Activated CD4-positive, alpha-beta memory T cell treated with anti-CD3 and anti-CD28 coated beads, Interleukin-2, amount 10 ng/mL, durations not matched to agents 7 days and 5 days (primary cell): ENCODE measurements around the gene KLHL28. TPM values are rescaled to one million over a fixed set of nuclear protein-coding genes. Genes with fewer than 3 reads are reported as not detected.

ENCODE experiments used
- CTCF ChIA-PET: fragments of 350-600 bp; sonication (Branson Sonifier 250); formaldehyde crosslinking; loops from one replicate; lab custom pipeline; 2021; ENCODE audit warnings: antibody characterized with exemption, inconsistent platforms; lab: Charles Lee
- POLR2A ChIA-PET: fragments of 350-600 bp; sonication (Branson Sonifier 250); formaldehyde crosslinking; loops from one replicate; lab custom pipeline; 2021; ENCODE audit warnings: antibody characterized with exemption; lab: Charles Lee
- DNase-seq: peaks from one replicate; pipeline ENCODE4 v3.0.0-alpha.2; 2020
- H3K27ac Mint-ChIP-seq: one replicate; pipeline ENCODE4 v1.8.0; 2021; ENCODE audit warnings: mild to moderate bottlenecking, mixed read lengths
- H3K27me3 Mint-ChIP-seq: one replicate; pipeline ENCODE4 v1.8.0; 2021; ENCODE audit warnings: mixed read lengths
- H3K36me3 Mint-ChIP-seq: one replicate; pipeline ENCODE4 v1.8.0; 2021; ENCODE audit warnings: low read depth, mixed read lengths
- H3K4me1 Mint-ChIP-seq: one replicate; pipeline ENCODE4 v1.8.0; 2021; ENCODE audit warnings: mixed read lengths
- H3K4me3 Mint-ChIP-seq: one replicate; pipeline ENCODE4 v1.8.0; 2021; ENCODE audit warnings: mild to moderate bottlenecking, mixed read lengths
- H3K9me3 Mint-ChIP-seq: one replicate; pipeline ENCODE4 v1.8.0; 2021; ENCODE audit warnings: mixed read lengths
- total RNA-seq, 2 experiments: library from RNA; stranded (reverse); gene quantifications; one replicate each; pipeline ENCODE4 v1.2.3, GENCODE V29; 2021

The KLHL28 gene, protein sequence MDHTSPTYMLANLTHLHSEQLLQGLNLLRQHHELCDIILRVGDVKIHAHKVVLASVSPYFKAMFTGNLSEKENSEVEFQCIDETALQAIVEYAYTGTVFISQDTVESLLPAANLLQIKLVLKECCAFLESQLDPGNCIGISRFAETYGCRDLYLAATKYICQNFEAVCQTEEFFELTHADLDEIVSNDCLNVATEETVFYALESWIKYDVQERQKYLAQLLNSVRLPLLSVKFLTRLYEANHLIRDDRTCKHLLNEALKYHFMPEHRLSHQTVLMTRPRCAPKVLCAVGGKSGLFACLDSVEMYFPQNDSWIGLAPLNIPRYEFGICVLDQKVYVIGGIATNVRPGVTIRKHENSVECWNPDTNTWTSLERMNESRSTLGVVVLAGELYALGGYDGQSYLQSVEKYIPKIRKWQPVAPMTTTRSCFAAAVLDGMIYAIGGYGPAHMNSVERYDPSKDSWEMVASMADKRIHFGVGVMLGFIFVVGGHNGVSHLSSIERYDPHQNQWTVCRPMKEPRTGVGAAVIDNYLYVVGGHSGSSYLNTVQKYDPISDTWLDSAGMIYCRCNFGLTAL
- 10 to 100 TPM; 19.1 to 19.8 TPM for total RNA-seq

DNA sequence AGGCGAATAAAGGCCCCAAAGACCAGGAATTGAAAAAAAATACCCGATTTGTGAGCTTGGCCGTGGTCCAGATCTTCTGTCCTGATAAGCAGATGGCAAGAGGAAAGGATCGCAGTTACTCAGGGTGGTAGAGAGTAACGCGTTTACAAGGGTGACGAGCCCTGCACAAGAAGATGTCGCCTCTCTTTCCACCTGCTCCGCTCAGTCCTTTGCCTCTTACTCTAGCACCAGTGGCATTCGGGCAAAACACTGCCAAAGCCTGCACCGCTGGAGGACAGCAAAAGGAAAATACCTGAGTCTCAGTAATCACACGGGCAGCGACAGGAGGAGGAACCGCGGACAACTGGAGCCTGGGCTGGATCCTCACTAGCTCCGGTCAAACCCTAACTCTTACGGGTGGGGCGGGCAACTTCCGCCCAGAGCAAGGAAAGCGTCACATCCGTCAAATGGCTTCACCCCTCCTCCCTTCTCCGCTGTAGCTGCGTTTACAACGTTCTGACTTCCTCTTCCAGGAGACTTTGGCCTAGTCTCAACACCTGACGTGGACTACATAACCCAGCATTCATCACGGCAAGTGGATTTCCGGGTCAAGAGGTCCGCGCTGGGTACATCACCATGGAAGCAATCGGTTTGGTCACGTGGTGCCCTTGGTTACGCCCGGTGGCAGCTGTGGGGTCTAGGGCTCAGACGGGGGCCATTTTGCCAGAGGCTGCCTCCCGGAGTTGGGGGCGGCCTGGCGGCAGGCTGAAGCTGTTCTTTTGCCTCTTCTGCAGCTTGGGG is at the start of gene KLHL28, which contains the start of gene TOGARAM1:
KLHL28 (minus strand) TSS at position 394 of the 780 bp plus-strand sequence. CDS start 16,019 bp downstream, outside the sequence.
TOGARAM1 (plus strand) TSS at position 637 of the 780 bp plus-strand sequence. CDS start 232 bp downstream, outside the sequence.
- peaks cover 2% of the 10 kb centered on the region for H3K9me3 Mint-ChIP-seq
- H3K27ac Mint-ChIP-seq: no peak within 1 kb of the TSS
- peaks cover 55% of the 10 kb centered on the region for H3K4me1 Mint-ChIP-seq
- no peaks in the 10 kb centered on the region for H3K27me3 Mint-ChIP-seq
- ChIA-PET POLR2A (interaction anchor here (0.7 to 5.1 kb wide), 24 partner anchors 8 to 291 kb away, joined by 3 to 77 read pairs (median 5); partner anchors contain the start of genes FANCM, FKBP3, MIS18BP1 and PRPF39), CTCF (interaction anchor here (0.9 to 1.5 kb wide), 4 partner anchors 48 to 291 kb away, joined by 3 to 7 read pairs (median 4); partner anchors contain the start of genes FKBP3 and MIS18BP1)
- peak; percentile 98 for DNase-seq
- no peak within 1 kb of the TSS for H3K4me3 Mint-ChIP-seq
- peaks cover 9% of the 10 kb centered on the region for H3K36me3 Mint-ChIP-seq

DNA sequence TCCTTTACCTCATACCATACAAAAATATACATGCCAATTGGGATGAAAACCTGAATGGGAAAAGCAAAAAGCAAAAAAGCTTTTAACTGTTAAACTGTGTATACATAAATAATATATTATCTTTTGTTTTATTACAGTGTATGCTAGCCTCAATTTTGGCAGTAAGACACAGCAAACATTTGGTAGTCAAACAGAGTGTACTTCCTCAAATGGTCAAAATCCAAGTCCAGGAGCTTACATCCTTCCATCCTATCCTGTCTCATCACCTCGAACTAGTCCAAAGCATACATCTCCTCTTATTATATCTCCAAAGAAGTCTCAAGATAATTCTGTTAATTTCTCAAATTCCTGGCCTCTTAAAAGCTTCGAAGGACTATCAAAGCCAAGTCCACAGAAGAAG is 42.2 kb upstream of the KLHL28 start:
- Mint-ChIP-seq H3K4me1 (no peaks in the 10 kb centered on the region), H3K9me3 (no peaks in the 10 kb centered on the region)
- POLR2A ChIA-PET: no interaction called here

DNA sequence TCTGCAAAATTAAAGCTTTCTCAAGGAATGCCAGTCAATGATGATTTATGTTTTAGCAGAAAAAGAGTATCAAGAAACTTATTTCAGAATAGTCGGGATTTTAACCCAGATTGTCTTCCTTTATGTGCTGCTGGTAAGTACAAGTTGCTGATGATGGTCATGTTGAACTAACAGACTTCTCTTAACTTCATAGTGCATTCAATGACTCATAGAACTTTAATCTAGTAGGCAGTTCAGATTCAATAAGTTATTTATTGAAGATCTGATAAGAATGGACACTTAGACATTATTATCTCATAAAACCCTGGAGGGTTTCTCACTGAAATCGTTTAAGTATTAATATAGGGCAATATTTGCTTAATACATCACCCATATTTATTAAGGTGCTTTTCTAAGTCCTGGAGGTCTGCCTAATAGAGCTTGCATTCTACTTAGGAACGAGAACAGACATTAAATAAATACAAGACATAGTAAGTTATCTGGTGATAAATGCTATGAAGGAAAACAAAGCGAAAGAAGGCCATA is 34.1 kb upstream of the KLHL28 start:
- POLR2A ChIA-PET: interaction anchor here (0.9 kb wide), 1 partner anchor 36 kb away, joined by 3 read pairs; no protein-coding TSS in a partner anchor
- no peak overlapping the region for H3K4me3 Mint-ChIP-seq
- no peaks in the 10 kb centered on the region for H3K27me3 Mint-ChIP-seq

More for the DNA sequence above, 42.2 kb upstream of the KLHL28 start:
- Mint-ChIP-seq H3K27me3 (no peaks in the 10 kb centered on the region), H3K27ac (no peak overlapping the region), H3K4me3 (no peak overlapping the region), H3K36me3 (peaks cover 4% of the 10 kb centered on the region)
- no peak for DNase-seq
- CTCF ChIA-PET: no interaction called here

DNA sequence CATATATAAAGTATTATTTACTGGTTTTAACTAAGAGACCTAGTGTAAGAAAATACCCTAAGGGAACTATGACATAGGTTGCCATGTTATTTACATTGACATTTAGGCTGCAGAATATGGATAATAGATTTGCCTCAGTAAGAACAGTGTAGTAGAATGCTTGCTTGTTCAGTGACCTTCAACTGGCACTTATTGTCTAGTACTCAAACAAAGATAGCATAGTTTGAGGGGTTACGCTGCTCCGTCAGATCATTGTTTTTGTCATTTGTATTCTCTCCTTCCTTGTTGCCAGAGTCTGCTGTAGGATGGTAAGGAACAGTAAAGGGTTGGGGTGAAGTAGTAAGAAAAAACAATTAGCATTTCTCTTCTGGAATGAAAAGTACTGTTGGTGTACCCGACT is 33.4 kb upstream of the KLHL28 start:
- POLR2A ChIA-PET: no interaction called here
- H3K36me3 Mint-ChIP-seq: peaks cover 14% of the 10 kb centered on the region
- DNase-seq: no peak
- H3K27ac Mint-ChIP-seq: no peak overlapping the region
- no peaks in the 10 kb centered on the region for H3K4me1 Mint-ChIP-seq
- H3K27me3 Mint-ChIP-seq: no peaks in the 10 kb centered on the region
- CTCF ChIA-PET: no interaction called here
- H3K4me3 Mint-ChIP-seq: no peak overlapping the region
- no peaks in the 10 kb centered on the region for H3K9me3 Mint-ChIP-seq

More for the DNA sequence above, 34.1 kb upstream of the KLHL28 start:
- H3K9me3 Mint-ChIP-seq: no peaks in the 10 kb centered on the region
- no peak overlapping the region for H3K27ac Mint-ChIP-seq
- CTCF ChIA-PET: no interaction called here
- peaks cover 17% of the 10 kb centered on the region for H3K36me3 Mint-ChIP-seq
- DNase-seq: no peak
- no peaks in the 10 kb centered on the region for H3K4me1 Mint-ChIP-seq

DNA sequence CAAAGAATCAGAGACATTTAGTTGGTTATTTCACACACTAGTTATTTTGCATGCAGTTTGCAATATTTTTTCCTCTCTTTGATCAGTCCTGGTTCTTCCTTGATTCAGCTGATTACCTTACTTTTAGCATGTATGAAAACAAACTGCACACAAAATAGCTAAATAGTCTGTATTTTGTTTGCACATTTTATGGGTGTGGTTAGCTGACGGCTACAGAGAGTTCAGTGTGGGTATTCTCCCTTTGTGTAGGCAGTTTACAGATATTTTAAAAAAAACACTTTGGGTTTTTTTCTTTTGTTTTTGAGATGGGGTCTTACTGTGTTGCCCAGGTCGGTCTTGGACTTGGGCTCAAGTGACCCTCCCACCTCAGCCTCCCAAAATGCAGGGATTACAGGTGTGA is 28.8 kb upstream of the KLHL28 start:
- no peak for DNase-seq
- Mint-ChIP-seq H3K4me3 (no peak overlapping the region), H3K27me3 (no peaks in the 10 kb centered on the region), H3K9me3 (no peaks in the 10 kb centered on the region), H3K4me1 (no peaks in the 10 kb centered on the region), H3K36me3 (no peaks in the 10 kb centered on the region), H3K27ac (no peak overlapping the region)
- ChIA-PET CTCF (interaction anchor here (0.6 kb wide), 2 partner anchors 11 to 25 kb away, joined by 3 read pairs; no protein-coding TSS in a partner anchor), POLR2A (no interaction called here)

DNA sequence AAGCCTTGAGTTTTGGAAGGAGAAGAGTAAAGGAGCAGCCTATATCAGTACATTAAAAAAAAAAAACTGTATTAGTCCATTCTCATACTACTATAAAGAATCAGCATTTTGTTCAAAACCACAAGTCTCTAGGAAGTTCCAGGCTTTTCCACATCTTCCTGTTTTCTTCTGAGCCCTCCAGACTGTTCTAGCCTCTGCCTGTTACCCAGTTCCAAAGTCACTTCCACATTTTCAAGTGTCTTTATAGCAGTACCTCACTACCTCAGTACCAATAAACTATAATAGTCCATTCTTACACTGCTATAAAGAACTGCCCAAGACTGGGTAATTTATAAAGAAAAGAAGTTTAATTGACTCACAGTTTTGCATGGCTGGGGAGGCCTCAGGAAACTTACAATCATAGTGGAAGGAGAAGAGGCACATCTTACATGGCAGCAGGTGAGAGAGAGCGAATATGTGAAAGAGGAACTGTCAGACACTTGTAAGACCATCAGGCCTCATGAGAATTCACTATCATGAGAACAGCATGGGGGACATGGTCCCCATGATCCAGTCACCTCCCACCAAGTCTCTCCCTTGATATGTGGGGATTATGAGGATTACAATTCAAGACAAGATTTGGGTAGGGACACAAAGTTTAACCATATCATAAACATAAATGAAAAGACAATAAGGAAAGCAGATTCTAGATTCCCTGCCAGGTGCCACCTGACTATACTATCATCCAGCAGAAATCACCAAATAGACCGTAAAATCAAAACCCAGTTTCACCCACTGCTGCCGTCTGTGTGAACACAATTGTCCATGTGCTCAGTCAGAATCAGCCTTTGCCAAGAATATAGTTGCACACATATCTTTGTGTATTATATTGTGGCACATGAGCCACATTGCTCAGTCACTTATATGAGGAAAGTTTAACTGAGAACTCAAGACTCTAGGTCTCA is 28.0 kb upstream of the KLHL28 start:
- Mint-ChIP-seq H3K9me3 (no peaks in the 10 kb centered on the region), H3K36me3 (no peaks in the 10 kb centered on the region), H3K4me3 (no peak overlapping the region), H3K27me3 (no peaks in the 10 kb centered on the region), H3K4me1 (no peaks in the 10 kb centered on the region), H3K27ac (no peak overlapping the region)
- CTCF ChIA-PET: no interaction called here
- POLR2A ChIA-PET: no interaction called here
- DNase-seq: no peak

DNA sequence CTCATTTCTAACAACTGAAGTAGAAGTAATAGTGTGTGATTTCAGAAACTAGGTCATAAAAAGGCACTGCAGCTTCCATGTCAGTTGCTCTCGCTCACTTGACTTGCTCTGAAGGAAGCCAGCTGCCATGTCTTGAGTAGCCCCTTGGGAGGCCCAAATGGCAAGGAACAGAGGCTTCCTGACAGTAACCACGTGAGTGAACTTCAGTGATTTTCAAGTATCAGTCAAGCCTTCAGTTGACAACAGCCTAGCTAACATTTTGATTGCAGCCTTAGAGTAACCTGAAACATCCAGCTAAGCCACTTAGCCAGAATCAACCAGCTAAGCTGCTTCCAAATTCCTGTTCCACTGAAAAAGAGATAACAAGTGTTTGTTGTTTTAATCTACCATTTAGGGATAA is 26.9 kb upstream of the KLHL28 start:
- ChIA-PET POLR2A (no interaction called here), CTCF (no interaction called here)
- H3K36me3 Mint-ChIP-seq: no peaks in the 10 kb centered on the region

DNA sequence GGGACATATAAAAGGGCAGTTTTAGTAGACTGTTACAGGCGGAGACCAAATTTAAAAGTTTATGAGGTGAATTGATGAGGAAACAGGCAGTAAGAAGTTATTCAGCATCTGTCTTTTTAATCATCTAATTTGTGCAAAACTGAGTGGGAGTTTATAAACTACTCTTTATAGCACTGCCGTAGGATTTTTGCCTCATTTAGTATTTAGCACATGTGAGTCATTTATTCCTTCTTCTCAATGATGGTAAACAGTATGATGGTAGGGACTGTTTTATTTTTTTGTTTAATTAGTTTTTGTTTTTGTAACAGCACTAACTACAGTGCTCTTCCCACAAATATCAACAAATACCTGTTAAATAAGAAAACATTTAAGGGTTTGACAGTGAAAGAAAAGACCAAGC is 20.8 kb upstream of the KLHL28 start:
- ChIA-PET POLR2A (no interaction called here), CTCF (no interaction called here)
- H3K4me1 Mint-ChIP-seq: peaks cover 5% of the 10 kb centered on the region
- H3K4me3 Mint-ChIP-seq: no peak overlapping the region
- no peak for DNase-seq
- no peaks in the 10 kb centered on the region for H3K27me3 Mint-ChIP-seq
- peaks cover 5% of the 10 kb centered on the region for H3K36me3 Mint-ChIP-seq
- no peaks in the 10 kb centered on the region for H3K9me3 Mint-ChIP-seq
- H3K27ac Mint-ChIP-seq: no peak overlapping the region

More for the DNA sequence above, 26.9 kb upstream of the KLHL28 start:
- Mint-ChIP-seq H3K27ac (no peak overlapping the region), H3K9me3 (no peaks in the 10 kb centered on the region), H3K4me3 (no peak overlapping the region), H3K27me3 (no peaks in the 10 kb centered on the region), H3K4me1 (no peaks in the 10 kb centered on the region)
- no peak for DNase-seq

DNA sequence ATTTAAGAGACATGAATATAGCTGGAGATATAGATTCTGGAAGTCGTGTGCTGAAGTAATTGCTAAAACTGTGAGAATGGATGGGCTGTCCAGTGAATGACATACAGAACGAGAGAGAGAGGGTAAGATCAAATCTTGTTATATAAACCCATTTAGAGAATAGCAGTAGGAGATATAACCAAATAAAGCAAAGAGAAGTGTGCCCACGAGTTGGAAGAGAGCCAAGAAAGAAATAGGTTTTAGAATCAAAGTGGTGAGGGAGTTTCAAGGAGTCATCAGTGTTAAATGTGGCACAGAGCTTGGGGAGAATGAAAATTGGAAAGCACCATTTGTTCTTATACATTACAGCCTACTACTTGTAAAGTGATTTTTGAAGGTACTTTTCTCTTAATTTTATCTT is 19.5 kb upstream of the KLHL28 start:
- Mint-ChIP-seq H3K27me3 (no peaks in the 10 kb centered on the region), H3K4me3 (no peak overlapping the region), H3K4me1 (peaks cover 5% of the 10 kb centered on the region), H3K36me3 (peaks cover 5% of the 10 kb centered on the region), H3K9me3 (no peaks in the 10 kb centered on the region), H3K27ac (no peak overlapping the region)
- DNase-seq: no peak
- ChIA-PET POLR2A (no interaction called here), CTCF (no interaction called here)

DNA sequence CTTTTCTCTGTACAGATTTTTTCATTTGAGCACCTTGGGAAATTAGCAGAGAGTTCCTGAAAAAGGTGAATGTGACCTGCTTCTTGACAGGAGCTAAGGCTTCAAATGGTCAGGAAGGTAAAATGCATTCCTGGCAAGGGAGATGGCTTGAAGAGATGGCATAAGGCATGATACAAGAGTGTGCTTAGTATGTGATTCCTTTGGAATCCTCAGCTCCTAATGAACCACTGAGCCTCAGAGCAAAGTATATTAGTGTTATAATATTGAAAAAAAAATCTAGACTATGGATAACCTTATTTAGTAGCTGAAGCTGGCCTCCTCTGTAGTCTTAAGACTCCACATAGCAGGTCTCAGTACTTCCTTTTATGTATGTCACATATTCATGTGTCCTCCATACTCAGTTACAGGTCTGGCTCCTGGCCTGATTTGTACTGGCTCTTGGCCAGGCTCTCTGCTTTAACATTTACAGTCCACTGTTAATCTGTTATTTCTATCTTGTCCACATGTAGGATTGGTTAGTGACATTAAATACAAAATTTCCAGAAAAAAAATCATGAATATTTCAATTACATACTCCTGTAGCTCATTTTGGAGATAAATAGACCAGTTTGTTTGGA is 18.1 kb upstream of the KLHL28 start:
- ChIA-PET POLR2A (interaction anchor here (0.9 kb wide), 1 partner anchor 17 kb away, joined by 3 read pairs; no protein-coding TSS in a partner anchor), CTCF (no interaction called here)
- DNase-seq: no peak
- no peak overlapping the region for H3K27ac Mint-ChIP-seq
- H3K4me3 Mint-ChIP-seq: no peak overlapping the region
- H3K4me1 Mint-ChIP-seq: peaks cover 5% of the 10 kb centered on the region
- no peaks in the 10 kb centered on the region for H3K27me3 Mint-ChIP-seq
- peaks cover 5% of the 10 kb centered on the region for H3K36me3 Mint-ChIP-seq
- H3K9me3 Mint-ChIP-seq: no peaks in the 10 kb centered on the region

DNA sequence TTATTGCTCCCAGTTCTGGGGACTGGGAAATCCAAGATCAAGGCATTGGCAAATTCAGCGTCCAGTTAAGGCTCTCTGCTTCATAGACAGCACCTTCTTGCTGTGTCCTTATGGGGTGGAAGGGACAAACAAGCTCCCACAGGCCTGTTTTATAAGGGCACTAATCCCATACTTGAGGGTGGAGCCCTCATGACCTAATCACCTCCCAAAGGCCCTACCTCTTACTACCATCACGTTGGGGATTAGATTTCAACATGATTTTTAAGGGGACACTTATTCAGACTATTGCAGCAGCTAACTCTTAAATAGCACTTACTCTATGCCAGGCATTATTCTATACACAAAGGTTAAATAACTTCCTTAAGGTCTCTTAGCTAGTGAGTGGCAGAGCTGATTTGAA is 17.5 kb upstream of the KLHL28 start:
- H3K27ac Mint-ChIP-seq: no peak overlapping the region
- ChIA-PET POLR2A (interaction anchor here (0.9 kb wide), 1 partner anchor 17 kb away, joined by 3 read pairs; no protein-coding TSS in a partner anchor), CTCF (no interaction called here)
- H3K9me3 Mint-ChIP-seq: no peaks in the 10 kb centered on the region
- no peak overlapping the region for H3K4me3 Mint-ChIP-seq
- DNase-seq: no peak
- no peaks in the 10 kb centered on the region for H3K27me3 Mint-ChIP-seq
- H3K36me3 Mint-ChIP-seq: peaks cover 5% of the 10 kb centered on the region
- H3K4me1 Mint-ChIP-seq: peaks cover 5% of the 10 kb centered on the region
